ENCODE data around the gene SEMA3E. TPM values are rescaled to one million over a fixed set of nuclear protein-coding genes. Genes with fewer than 3 reads are reported as not detected.
A peak's percentile ranks its signal among the peaks of the same experiment; 100 is the strongest.

SEMA3E gene
- total and polyA plus RNA-seq, 2 experiments from 2014 or later: 0.32 to 0.35 TPM

DNA sequence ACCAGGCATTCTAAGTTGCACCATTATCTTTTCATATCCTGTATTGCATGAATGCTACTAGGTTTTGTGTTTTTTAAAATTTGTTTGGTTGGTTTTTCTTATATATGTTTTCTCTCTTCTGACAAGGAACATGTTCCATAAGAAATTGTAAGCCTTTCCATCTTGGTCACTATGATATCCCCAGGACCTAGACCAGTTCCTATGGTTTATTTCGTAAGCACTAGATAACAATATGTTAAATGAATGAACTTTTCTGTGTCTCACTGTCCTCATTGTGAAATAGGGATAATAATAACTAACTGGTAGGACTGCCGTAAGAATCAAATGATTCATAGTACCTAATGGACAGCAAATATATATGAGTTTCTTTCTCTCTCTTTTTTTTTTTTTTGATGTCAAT, 146.3 kb downstream of the SEMA3E start:
- Histone ChIP-seq H3K36me3 (ENCODE audit: low read depth) (no peaks in the 10 kb centered on the region), H3K9me2 (ENCODE audit: insufficient read depth) (no peaks in the 10 kb centered on the region), H4K20me1 (ENCODE audit: insufficient read depth) (no peaks in the 10 kb centered on the region), H3F3A (ENCODE audit: insufficient read depth) (no peaks in the 10 kb centered on the region), H2AFZ (no peak overlapping the region), H3K4me2 (ENCODE audit: unreplicated experiment) (no peak overlapping the region), H3K4me1 (ENCODE audit: insufficient read depth) (no peaks in the 10 kb centered on the region), H3K79me2 (ENCODE audit: insufficient read depth) (no peaks in the 10 kb centered on the region), H3K27me3 (replicated peaks; ENCODE audit: insufficient read depth) (no peaks in the 10 kb centered on the region), H3K4me3 (no peak overlapping the region), H3K27ac (no peak overlapping the region), H3K9ac (no peak overlapping the region), H3K9me3 (ENCODE audit: low read depth) (no peaks in the 10 kb centered on the region)
- no peak for TF ChIP-seq EZH2 (IDR thresholded peaks at IDR 0.05; ENCODE audit: insufficient read depth, poor library complexity, severe bottlenecking)
- TF ChIP-seq EZH2phosphoT487 (IDR thresholded peaks at IDR 0.05; ENCODE audit: insufficient read depth, low read depth): no peak
- 70 to 74% methylated on average over 2 of the region's 2 CpGs for WGBS, 2 experiments (ENCODE audit: low coverage in 1 of 2, low lambda C conversion rate in 2 of 2, missing lambda C conversion rate in 2 of 2)
- in situ Hi-C loops (cut with MboI): no loop called here
- no peak for DNase-seq

DNA sequence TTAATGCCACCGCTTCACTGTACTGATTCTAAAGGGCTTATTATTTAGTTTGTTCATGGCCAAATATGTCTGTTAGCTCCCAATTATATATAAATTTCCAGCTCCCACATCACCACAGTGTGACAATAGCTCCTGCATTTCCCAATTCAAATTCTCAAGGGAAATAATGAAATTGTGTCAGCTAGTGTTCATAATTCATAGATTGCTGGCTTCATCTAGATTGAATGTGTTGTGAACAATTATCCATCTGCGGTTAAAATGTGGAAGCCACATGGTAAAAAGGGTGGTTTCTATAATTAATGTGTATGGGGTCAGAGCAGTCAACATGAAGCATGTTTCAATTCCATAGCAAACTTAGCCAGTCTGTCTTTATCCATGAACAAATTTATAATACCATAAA, 154.3 kb downstream of the SEMA3E start:
- no peak overlapping the region for H3K9ac ChIP-seq
- no peaks in the 10 kb centered on the region for H3K27me3 ChIP-seq (replicated peaks; ENCODE audit: insufficient read depth)
- 17 to 26% methylated on average over 2 of the region's 2 CpGs for WGBS, 2 experiments (ENCODE audit: low coverage in 1 of 2, low lambda C conversion rate in 2 of 2, missing lambda C conversion rate in 2 of 2)
- no peaks in the 10 kb centered on the region for H3K79me2 ChIP-seq (ENCODE audit: insufficient read depth)
- no peak for DNase-seq
- no peaks in the 10 kb centered on the region for H3K9me3 ChIP-seq (ENCODE audit: low read depth)
- H3K4me3 ChIP-seq: no peak overlapping the region
- H3K27ac ChIP-seq: no peak overlapping the region
- H3K9me2 ChIP-seq (ENCODE audit: insufficient read depth): no peaks in the 10 kb centered on the region
- H3K4me1 ChIP-seq (ENCODE audit: insufficient read depth): no peaks in the 10 kb centered on the region
- H4K20me1 ChIP-seq (ENCODE audit: insufficient read depth): no peaks in the 10 kb centered on the region
- H3K36me3 ChIP-seq (ENCODE audit: low read depth): no peaks in the 10 kb centered on the region
- in situ Hi-C loops (cut with MboI): no loop called here
- no peaks in the 10 kb centered on the region for H3F3A ChIP-seq (ENCODE audit: insufficient read depth)
- TF ChIP-seq EZH2 (IDR thresholded peaks at IDR 0.05; ENCODE audit: insufficient read depth, poor library complexity, severe bottlenecking) (no peak), EZH2phosphoT487 (IDR thresholded peaks at IDR 0.05; ENCODE audit: insufficient read depth, low read depth) (no peak)
- no peak overlapping the region for H2AFZ ChIP-seq
- H3K4me2 ChIP-seq (ENCODE audit: unreplicated experiment): no peak overlapping the region

DNA sequence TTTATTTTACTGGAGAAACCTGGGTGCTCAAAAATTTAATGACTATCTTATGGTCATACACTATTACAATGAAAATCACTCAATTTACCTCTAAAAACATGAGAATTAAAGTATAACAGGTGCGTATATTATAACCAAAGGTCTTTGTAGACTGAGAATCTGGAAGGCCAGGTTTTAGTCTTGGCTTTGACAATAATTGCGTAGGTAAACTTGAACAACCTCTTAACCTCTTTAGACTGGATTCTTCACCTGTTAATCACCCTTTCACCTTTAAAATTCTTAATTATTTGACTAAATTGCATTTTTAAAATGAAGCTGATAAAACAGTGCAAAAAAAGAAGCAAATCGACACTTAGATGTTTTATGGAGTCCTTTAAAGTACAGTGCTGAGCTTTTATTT, 156.1 kb downstream of the SEMA3E start:
- H3K79me2 ChIP-seq (ENCODE audit: insufficient read depth): no peaks in the 10 kb centered on the region
- H3K4me1 ChIP-seq (ENCODE audit: insufficient read depth): no peaks in the 10 kb centered on the region
- H4K20me1 ChIP-seq (ENCODE audit: insufficient read depth): no peaks in the 10 kb centered on the region
- H3K36me3 ChIP-seq (ENCODE audit: low read depth): no peaks in the 10 kb centered on the region
- no peaks in the 10 kb centered on the region for H3F3A ChIP-seq (ENCODE audit: insufficient read depth)
- no peak for TF ChIP-seq EZH2 (IDR thresholded peaks at IDR 0.05; ENCODE audit: insufficient read depth, poor library complexity, severe bottlenecking)
- no peak for TF ChIP-seq EZH2phosphoT487 (IDR thresholded peaks at IDR 0.05; ENCODE audit: insufficient read depth, low read depth)
- in situ Hi-C loops (cut with MboI): no loop called here
- H3K27me3 ChIP-seq (replicated peaks; ENCODE audit: insufficient read depth): no peaks in the 10 kb centered on the region
- DNase-seq: no peak
- H3K4me2 ChIP-seq (ENCODE audit: unreplicated experiment): no peak overlapping the region
- H3K27ac ChIP-seq: no peak overlapping the region
- H2AFZ ChIP-seq: no peak overlapping the region
- no peak overlapping the region for H3K4me3 ChIP-seq
- WGBS, 2 experiments (ENCODE audit: low coverage in 1 of 2, low lambda C conversion rate in 2 of 2, missing lambda C conversion rate in 2 of 2): 58 to 59% methylated on average over 3 of the region's 3 CpGs
- H3K9me2 ChIP-seq (ENCODE audit: insufficient read depth): no peaks in the 10 kb centered on the region
- no peak overlapping the region for H3K9ac ChIP-seq
- no peaks in the 10 kb centered on the region for H3K9me3 ChIP-seq (ENCODE audit: low read depth)

GRCh38 chr7:83487801-83488200, 161.1 kb downstream of the SEMA3E start:
- no peaks in the 10 kb centered on the region for H3K27me3 ChIP-seq (replicated peaks; ENCODE audit: insufficient read depth)
- H3K4me1 ChIP-seq (ENCODE audit: insufficient read depth): no peaks in the 10 kb centered on the region
- in situ Hi-C loops (cut with MboI): no loop called here
- H3K79me2 ChIP-seq (ENCODE audit: insufficient read depth): no peaks in the 10 kb centered on the region
- no peaks in the 10 kb centered on the region for H3K9me3 ChIP-seq (ENCODE audit: low read depth)
- H3K9me2 ChIP-seq (ENCODE audit: insufficient read depth): no peaks in the 10 kb centered on the region
- H3K4me3 ChIP-seq: no peak overlapping the region
- 53 to 57% methylated on average over 2 of the region's 2 CpGs for WGBS, 2 experiments (ENCODE audit: low coverage in 1 of 2, low lambda C conversion rate in 2 of 2, missing lambda C conversion rate in 2 of 2)
- DNase-seq: no peak
- no peaks in the 10 kb centered on the region for H4K20me1 ChIP-seq (ENCODE audit: insufficient read depth)
- H3K9ac ChIP-seq: no peak overlapping the region
- H3F3A ChIP-seq (ENCODE audit: insufficient read depth): no peaks in the 10 kb centered on the region
- H3K36me3 ChIP-seq (ENCODE audit: low read depth): no peaks in the 10 kb centered on the region
- H2AFZ ChIP-seq: no peak overlapping the region
- no peak overlapping the region for H3K27ac ChIP-seq
- H3K4me2 ChIP-seq (ENCODE audit: unreplicated experiment): no peak overlapping the region
- no peak for TF ChIP-seq EZH2phosphoT487 (IDR thresholded peaks at IDR 0.05; ENCODE audit: insufficient read depth, low read depth)
- TF ChIP-seq EZH2 (IDR thresholded peaks at IDR 0.05; ENCODE audit: insufficient read depth, poor library complexity, severe bottlenecking): no peak

GRCh38 chr7:83486957-83487356, 162.0 kb downstream of the SEMA3E start:
- peak; percentile 7 for DNase-seq
- Histone ChIP-seq H3K27ac (no peak overlapping the region), H2AFZ (no peak overlapping the region), H3K4me2 (ENCODE audit: unreplicated experiment) (no peak overlapping the region), H3K27me3 (replicated peaks; ENCODE audit: insufficient read depth) (no peaks in the 10 kb centered on the region), H3K9ac (no peak overlapping the region), H3K4me1 (ENCODE audit: insufficient read depth) (no peaks in the 10 kb centered on the region), H3F3A (ENCODE audit: insufficient read depth) (no peaks in the 10 kb centered on the region), H3K4me3 (no peak overlapping the region), H3K9me3 (ENCODE audit: low read depth) (no peaks in the 10 kb centered on the region), H3K9me2 (ENCODE audit: insufficient read depth) (no peaks in the 10 kb centered on the region), H3K79me2 (ENCODE audit: insufficient read depth) (no peaks in the 10 kb centered on the region), H4K20me1 (ENCODE audit: insufficient read depth) (no peaks in the 10 kb centered on the region), H3K36me3 (ENCODE audit: low read depth) (no peaks in the 10 kb centered on the region)
- in situ Hi-C loops (cut with MboI): no loop called here
- 38 to 61% methylated on average over 2 of the region's 2 CpGs for WGBS, 2 experiments (ENCODE audit: low coverage in 1 of 2, low lambda C conversion rate in 2 of 2, missing lambda C conversion rate in 2 of 2)
- TF ChIP-seq EZH2phosphoT487 (IDR thresholded peaks at IDR 0.05; ENCODE audit: insufficient read depth, low read depth) (no peak), EZH2 (IDR thresholded peaks at IDR 0.05; ENCODE audit: insufficient read depth, poor library complexity, severe bottlenecking) (no peak)
